K562 (cell line): ENCODE data around the gene PTRH2. TPM values are rescaled to one million over a fixed set of nuclear protein-coding genes. Genes with fewer than 3 reads are reported as not detected.
A peak's percentile ranks its signal among the peaks of the same experiment; 100 is the strongest.

ENCODE experiments used
- CTBP1 ChIP-seq: fragments of 450-650 bp; IDR thresholded peaks from 2 replicates; pipeline ENCODE4 v1.6.1; 2016; ENCODE audit warnings: borderline replicate concordance
- DPF2 ChIP-seq: fragments of 450-650 bp; IDR thresholded peaks from 2 replicates; pipeline ENCODE4 v1.6.1; 2016
- HDGF ChIP-seq: fragments of 450-650 bp; IDR thresholded peaks from 2 replicates; pipeline ENCODE4 v1.6.1; 2016
- NCOA2 ChIP-seq, 2 experiments: fragments of 450-650 bp; IDR thresholded peaks; 2 replicates each; pipeline ENCODE4 v1.6.1; 2018; ENCODE audit warnings: mild to moderate bottlenecking in 2 of 2, moderate library complexity in 1 of 2; ENCODE audit not compliant: partially characterized antibody in 2 of 2
- NR2C1 ChIP-seq, 2 experiments: fragments of 450-650 bp; IDR thresholded peaks; 2 replicates each; pipeline ENCODE4 v1.6.1; 2017; ENCODE audit warnings: mild to moderate bottlenecking in 2 of 2, antibody characterized with exemption in 1 of 2, inconsistent platforms in 1 of 2, missing compliant biosample characterization in 1 of 2, missing genetic modification characterization in 1 of 2
- PCBP2 ChIP-seq: fragments of 200-400 bp; formaldehyde crosslinking; IDR thresholded peaks from 2 replicates; pipeline ENCODE4 v1.6.1; 2018; ENCODE audit warnings: low read length, low read depth, mild to moderate bottlenecking, moderate library complexity; ENCODE audit not compliant: poor library complexity, severe bottlenecking
- WHSC1 ChIP-seq: IDR thresholded peaks from one replicate; pipeline ENCODE4 v1.6.1; 2012; ENCODE audit warnings: low read length, control low read depth, inconsistent platforms
- ZNF232 ChIP-seq: sonication (generic); formaldehyde crosslinking; IDR thresholded peaks from 2 replicates; pipeline ENCODE4 v1.8.0; 2022; ENCODE audit warnings: mild to moderate bottlenecking, missing genetic modification reagents
- ZNF41 ChIP-seq: fragments of 250-450 bp; sonication (Bioruptor Pico); conservative IDR thresholded peaks from 2 replicates; pipeline ENCODE4 v1.4.0; 2020; ENCODE audit warnings: mild to moderate bottlenecking
- polyA plus RNA-seq, 8 experiments: library from polyadenylated mRNA; depleted of rRNA in 4 of 8; stranded (reverse) in 5 of 8; unstranded in 3 of 8; fragments of >200 nt; fragmentation: Nextera tagmentation in 2 of 8; fragmentation: Illumina TruSeq in 1 of 8; extraction: Ambion mirVana in 2 of 8; extraction: Trizol in 1 of 8; gene quantifications; 2 replicates each; pipeline versions ENCODE4 v1.2.1 to v1.2.3, GENCODE V29; 2011 to 2014; ENCODE audit warnings: inconsistent platforms in 1 of 8, missing spikeins in 1 of 8
- total RNA-seq, 7 experiments: library from RNA; depleted of rRNA in 6 of 7; stranded (reverse); fragments of >200 nt in 6 of 7; fragmentation: Illumina TruSeq in 2 of 7; extraction: Trizol in 2 of 7; gene quantifications; 2 replicates each; pipeline versions ENCODE4 v1.2.1 to v1.2.3, GENCODE V29; 2011 to 2021; ENCODE audit warnings: low replicate concordance in 1 of 7
- TF ChIP-seq, protein P1 (sequence below), 2 experiments: fragments of 450-650 bp; IDR thresholded peaks; 2 replicates each; pipeline ENCODE4 v1.6.1; 2016; ENCODE audit warnings: mild to moderate bottlenecking in 2 of 2, borderline replicate concordance in 1 of 2, low read depth in 1 of 2, moderate library complexity in 1 of 2
- TF ChIP-seq, protein P2 (sequence below): fragments of 250-450 bp; sonication (Bioruptor Pico); IDR thresholded peaks from 2 replicates; pipeline ENCODE4 v1.8.0; 2022; ENCODE audit warnings: inconsistent platforms, mild to moderate bottlenecking, moderate library complexity, borderline replicate concordance
- TF ChIP-seq, protein P3 (sequence below): fragments of 250-450 bp; sonication (Bioruptor Pico); IDR thresholded peaks from 2 replicates; pipeline ENCODE4 v1.9.0; 2021; ENCODE audit warnings: mild to moderate bottlenecking, inconsistent platforms
- TF ChIP-seq, protein P4 (sequence below): fragments of 450-650 bp; IDR thresholded peaks from 2 replicates; pipeline ENCODE4 v1.6.1; 2017; ENCODE audit warnings: mild to moderate bottlenecking, moderate library complexity
- TF ChIP-seq, protein P5 (sequence below): fragments of 250-450 bp; sonication (Bioruptor Pico); IDR thresholded peaks from 2 replicates; pipeline ENCODE4 v1.5.0; 2021

PTRH2 gene
- total and polyA plus RNA-seq, 9 of the 15 experiments (the other 6 are each of a cell fraction or from before 2014, with no cell fraction given): 53.1 to 210 (median 126) TPM

DNA sequence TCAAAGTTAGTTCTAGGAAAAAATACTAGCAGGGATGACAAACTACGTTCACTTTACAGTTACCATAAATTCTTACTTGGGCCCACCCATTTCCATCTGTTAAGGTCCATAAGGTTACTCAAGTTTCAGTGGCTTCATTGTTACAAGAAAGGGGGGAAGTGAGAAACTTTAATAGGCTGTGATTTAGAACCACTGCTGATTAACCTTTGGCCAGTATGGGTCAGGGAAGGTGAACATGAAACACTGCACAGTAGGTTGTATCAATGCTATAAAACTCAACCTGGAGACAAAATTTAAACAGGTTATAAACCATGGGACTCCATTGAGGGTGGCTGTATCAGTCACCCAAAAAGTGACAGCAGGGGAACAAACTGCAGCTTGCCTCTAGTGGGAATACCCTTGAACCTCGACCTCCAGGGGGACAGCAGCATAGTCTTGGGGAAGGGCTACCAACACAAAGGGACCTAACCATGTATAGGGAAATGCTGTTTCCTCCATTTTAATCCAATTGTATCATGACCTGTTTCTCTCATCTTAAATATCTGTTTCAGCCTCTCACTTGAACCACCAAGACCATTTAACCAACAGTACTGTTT, 10.4 kb downstream of the PTRH2 start (continued):
- TF ChIP-seq, protein P1, sequence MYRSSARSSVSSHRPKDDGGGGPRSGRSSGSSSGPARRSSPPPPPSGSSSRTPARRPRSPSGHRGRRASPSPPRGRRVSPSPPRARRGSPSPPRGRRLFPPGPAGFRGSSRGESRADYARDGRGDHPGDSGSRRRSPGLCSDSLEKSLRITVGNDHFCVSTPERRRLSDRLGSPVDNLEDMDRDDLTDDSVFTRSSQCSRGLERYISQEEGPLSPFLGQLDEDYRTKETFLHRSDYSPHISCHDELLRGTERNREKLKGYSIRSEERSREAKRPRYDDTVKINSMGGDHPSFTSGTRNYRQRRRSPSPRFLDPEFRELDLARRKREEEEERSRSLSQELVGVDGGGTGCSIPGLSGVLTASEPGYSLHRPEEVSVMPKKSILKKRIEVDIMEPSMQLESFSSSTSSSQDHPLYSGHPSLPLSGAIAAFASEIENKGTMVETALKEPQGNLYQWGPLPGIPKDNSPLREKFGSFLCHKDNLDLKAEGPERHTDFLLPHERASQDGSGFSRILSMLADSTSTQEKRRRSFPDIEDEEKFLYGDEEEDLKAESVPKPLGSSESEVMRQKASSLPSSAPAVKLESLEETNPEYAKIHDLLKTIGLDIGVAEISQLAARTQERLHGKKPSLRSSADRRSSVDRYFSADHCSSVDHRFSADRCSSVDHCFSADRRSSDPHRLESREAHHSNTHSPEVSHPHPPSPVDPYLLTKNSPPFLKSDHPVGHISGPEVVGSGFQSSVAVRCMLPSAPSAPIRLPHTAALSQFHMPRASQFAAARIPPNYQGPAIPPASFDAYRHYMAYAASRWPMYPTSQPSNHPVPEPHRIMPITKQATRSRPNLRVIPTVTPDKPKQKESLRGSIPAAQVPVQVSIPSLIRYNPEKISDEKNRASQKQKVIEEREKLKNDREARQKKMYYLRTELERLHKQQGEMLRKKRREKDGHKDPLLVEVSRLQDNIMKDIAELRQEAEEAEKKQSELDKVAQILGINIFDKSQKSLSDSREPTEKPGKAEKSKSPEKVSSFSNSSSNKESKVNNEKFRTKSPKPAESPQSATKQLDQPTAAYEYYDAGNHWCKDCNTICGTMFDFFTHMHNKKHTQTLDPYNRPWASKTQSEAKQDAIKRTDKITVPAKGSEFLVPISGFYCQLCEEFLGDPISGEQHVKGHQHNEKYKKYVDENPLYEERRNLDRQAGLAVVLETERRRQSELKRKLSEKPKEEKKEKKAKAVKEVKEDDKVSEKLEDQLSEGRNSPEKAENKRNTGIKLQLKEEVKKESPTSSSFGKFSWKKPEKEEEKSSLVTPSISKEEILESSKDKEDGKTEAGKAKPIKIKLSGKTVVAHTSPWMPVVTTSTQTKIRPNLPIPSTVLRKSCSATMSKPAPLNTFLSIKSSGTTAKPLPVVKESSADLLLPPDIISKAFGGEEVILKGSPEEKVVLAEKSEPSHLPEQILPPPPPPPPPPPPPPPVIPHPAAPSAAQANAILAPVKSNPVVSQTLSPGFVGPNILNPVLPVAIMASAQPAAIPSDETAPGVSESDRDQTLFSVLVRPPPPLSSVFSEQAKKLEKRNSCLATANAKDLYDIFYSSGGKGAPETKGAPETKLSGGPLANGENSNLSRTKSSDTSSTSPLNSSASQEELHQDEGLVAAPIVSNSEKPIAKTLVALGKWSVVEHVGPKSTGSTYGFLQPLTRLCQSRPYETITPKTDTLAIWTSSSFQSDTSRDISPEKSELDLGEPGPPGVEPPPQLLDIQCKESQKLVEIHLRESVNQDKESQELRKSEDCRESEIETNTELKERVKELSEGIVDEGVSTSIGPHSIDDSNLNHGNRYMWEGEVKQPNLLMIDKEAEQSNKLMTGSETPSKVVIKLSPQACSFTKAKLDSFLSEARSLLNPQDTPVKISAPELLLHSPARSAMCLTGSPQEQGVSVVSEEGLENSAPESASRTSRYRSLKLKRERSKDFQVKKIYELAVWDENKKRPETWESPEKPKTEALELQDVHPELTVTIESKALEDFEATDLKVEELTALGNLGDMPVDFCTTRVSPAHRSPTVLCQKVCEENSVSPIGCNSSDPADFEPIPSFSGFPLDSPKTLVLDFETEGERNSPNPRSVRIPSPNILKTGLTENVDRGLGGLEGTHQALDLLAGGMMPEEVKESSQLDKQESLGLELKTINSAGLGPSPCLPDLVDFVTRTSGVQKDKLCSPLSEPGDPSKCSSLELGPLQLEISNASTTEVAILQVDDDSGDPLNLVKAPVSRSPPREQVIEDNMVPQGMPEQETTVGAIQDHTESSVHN (IDR thresholded peaks at IDR 0.05; ENCODE audit: borderline replicate concordance in 1 of 2, low read depth in 1 of 2): no peak
- no peak for TF ChIP-seq WHSC1
- TF ChIP-seq PCBP2: no peak
- TF ChIP-seq, protein P2, sequence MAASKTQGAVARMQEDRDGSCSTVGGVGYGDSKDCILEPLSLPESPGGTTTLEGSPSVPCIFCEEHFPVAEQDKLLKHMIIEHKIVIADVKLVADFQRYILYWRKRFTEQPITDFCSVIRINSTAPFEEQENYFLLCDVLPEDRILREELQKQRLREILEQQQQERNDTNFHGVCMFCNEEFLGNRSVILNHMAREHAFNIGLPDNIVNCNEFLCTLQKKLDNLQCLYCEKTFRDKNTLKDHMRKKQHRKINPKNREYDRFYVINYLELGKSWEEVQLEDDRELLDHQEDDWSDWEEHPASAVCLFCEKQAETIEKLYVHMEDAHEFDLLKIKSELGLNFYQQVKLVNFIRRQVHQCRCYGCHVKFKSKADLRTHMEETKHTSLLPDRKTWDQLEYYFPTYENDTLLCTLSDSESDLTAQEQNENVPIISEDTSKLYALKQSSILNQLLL (CRISPR knock-in tag): no peak
- TF ChIP-seq HDGF: no peak
- TF ChIP-seq, protein P3, sequence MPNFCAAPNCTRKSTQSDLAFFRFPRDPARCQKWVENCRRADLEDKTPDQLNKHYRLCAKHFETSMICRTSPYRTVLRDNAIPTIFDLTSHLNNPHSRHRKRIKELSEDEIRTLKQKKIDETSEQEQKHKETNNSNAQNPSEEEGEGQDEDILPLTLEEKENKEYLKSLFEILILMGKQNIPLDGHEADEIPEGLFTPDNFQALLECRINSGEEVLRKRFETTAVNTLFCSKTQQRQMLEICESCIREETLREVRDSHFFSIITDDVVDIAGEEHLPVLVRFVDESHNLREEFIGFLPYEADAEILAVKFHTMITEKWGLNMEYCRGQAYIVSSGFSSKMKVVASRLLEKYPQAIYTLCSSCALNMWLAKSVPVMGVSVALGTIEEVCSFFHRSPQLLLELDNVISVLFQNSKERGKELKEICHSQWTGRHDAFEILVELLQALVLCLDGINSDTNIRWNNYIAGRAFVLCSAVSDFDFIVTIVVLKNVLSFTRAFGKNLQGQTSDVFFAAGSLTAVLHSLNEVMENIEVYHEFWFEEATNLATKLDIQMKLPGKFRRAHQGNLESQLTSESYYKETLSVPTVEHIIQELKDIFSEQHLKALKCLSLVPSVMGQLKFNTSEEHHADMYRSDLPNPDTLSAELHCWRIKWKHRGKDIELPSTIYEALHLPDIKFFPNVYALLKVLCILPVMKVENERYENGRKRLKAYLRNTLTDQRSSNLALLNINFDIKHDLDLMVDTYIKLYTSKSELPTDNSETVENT (CRISPR knock-in tag): no peak
- no peak for TF ChIP-seq CTBP1
- no peak for TF ChIP-seq ZNF41 (CRISPR knock-in tag)
- TF ChIP-seq, protein P4, sequence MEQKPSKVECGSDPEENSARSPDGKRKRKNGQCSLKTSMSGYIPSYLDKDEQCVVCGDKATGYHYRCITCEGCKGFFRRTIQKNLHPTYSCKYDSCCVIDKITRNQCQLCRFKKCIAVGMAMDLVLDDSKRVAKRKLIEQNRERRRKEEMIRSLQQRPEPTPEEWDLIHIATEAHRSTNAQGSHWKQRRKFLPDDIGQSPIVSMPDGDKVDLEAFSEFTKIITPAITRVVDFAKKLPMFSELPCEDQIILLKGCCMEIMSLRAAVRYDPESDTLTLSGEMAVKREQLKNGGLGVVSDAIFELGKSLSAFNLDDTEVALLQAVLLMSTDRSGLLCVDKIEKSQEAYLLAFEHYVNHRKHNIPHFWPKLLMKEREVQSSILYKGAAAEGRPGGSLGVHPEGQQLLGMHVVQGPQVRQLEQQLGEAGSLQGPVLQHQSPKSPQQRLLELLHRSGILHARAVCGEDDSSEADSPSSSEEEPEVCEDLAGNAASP: no peak
- no peak for TF ChIP-seq ZNF232 (CRISPR knock-in tag)
- no peak for TF ChIP-seq NCOA2 (IDR thresholded peaks at IDR 0.05; ENCODE audit: partially characterized antibody in 2 of 2)
- TF ChIP-seq NR2C1 (IDR thresholded peaks at IDR 0.05): no peak
- TF ChIP-seq NR2C1 (tag; IDR thresholded peaks at IDR 0.05): peak; percentile 45
- no peak for TF ChIP-seq DPF2
- TF ChIP-seq, protein P5, sequence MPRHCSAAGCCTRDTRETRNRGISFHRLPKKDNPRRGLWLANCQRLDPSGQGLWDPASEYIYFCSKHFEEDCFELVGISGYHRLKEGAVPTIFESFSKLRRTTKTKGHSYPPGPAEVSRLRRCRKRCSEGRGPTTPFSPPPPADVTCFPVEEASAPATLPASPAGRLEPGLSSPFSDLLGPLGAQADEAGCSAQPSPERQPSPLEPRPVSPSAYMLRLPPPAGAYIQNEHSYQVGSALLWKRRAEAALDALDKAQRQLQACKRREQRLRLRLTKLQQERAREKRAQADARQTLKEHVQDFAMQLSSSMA (CRISPR knock-in tag): no peak
